CD8-positive, alpha-beta memory T cell (primary cell): ENCODE results near the gene DUSP18. TPM values are rescaled to one million over a fixed set of nuclear protein-coding genes. Genes with fewer than 3 reads are reported as not detected.
A peak's percentile ranks its signal among the peaks of the same experiment; 100 is the strongest.

Experiments
- CTCF ChIA-PET: fragments of 350-600 bp; sonication (Branson Sonifier 250); formaldehyde crosslinking; loops from one replicate; lab custom pipeline; 2021; ENCODE audit warnings: antibody characterized with exemption; lab: Charles Lee
- POLR2A ChIA-PET: fragments of 350-600 bp; sonication (Branson Sonifier 250); formaldehyde crosslinking; loops from one replicate; lab custom pipeline; 2021; ENCODE audit warnings: antibody characterized with exemption; lab: Charles Lee
- DNase-seq, 5 donors: peaks; one replicate each; pipeline versions ENCODE4 v3.0.0 to v3.0.0-alpha.2; 2020 to 2022; ENCODE audit warnings: mixed read lengths in 1 of 5
- H3K27ac ChIP-seq: one replicate; pipeline ENCODE4 v1.7.0; 2013; ENCODE audit warnings: low read depth, mild to moderate bottlenecking, low read length, moderate library complexity
- H3K27me3 ChIP-seq: 2 replicates; pipeline ENCODE4 v1.7.0; 2013; ENCODE audit warnings: low read length, mild to moderate bottlenecking; ENCODE audit not compliant: insufficient read depth, poor library complexity, severe bottlenecking
- H3K36me3 ChIP-seq: 2 replicates; pipeline ENCODE4 v1.7.0; 2013; ENCODE audit warnings: mild to moderate bottlenecking, low read length, moderate library complexity; ENCODE audit not compliant: insufficient read depth
- H3K4me1 ChIP-seq: 2 replicates; pipeline ENCODE4 v1.7.0; 2013; ENCODE audit warnings: mild to moderate bottlenecking, low read length, moderate library complexity; ENCODE audit not compliant: insufficient read depth
- H3K4me3 ChIP-seq: 2 replicates; pipeline ENCODE4 v1.7.0; 2013; ENCODE audit warnings: mild to moderate bottlenecking, low read length
- H3K9me3 ChIP-seq: 2 replicates; pipeline ENCODE4 v1.7.0; 2013; ENCODE audit warnings: mild to moderate bottlenecking, low read length
- H3K27ac Mint-ChIP-seq, 8 donors: one replicate each; pipeline ENCODE4 v1.8.0; 2020 to 2021; ENCODE audit warnings: mixed read lengths in 8 of 8, mild to moderate bottlenecking in 6 of 8, inconsistent platforms in 3 of 8, moderate library complexity in 3 of 8
- H3K27me3 Mint-ChIP-seq, 2 donors: one replicate each; pipeline ENCODE4 v1.8.0; 2020 to 2021; ENCODE audit warnings: mixed read lengths in 2 of 2, mild to moderate bottlenecking in 1 of 2, moderate library complexity in 1 of 2
- H3K36me3 Mint-ChIP-seq, 3 donors: one replicate each; pipeline ENCODE4 v1.8.0; 2020 to 2021; ENCODE audit warnings: mixed read lengths in 3 of 3, inconsistent platforms in 1 of 3, mild to moderate bottlenecking in 1 of 3
- H3K4me1 Mint-ChIP-seq, 3 donors: one replicate each; pipeline ENCODE4 v1.8.0; 2020 to 2021; ENCODE audit warnings: mixed read lengths in 3 of 3, inconsistent platforms in 1 of 3, mild to moderate bottlenecking in 1 of 3
- H3K4me3 Mint-ChIP-seq, 7 donors: one replicate each; pipeline ENCODE4 v1.8.0; 2020 to 2021; ENCODE audit warnings: mixed read lengths in 7 of 7, mild to moderate bottlenecking in 6 of 7, moderate library complexity in 4 of 7, inconsistent platforms in 2 of 7
- H3K9me3 Mint-ChIP-seq, 5 donors: one replicate each; pipeline ENCODE4 v1.8.0; 2020 to 2022; ENCODE audit warnings: mixed read lengths in 5 of 5, mild to moderate bottlenecking in 3 of 5, moderate library complexity in 2 of 5, inconsistent platforms in 1 of 5
- polyA plus RNA-seq: library from polyadenylated mRNA; unstranded; fragments of 300-500 nt; fragmentation: Illumina TruSeq; gene quantifications from one replicate; pipeline ENCODE4 v1.2.3, GENCODE V29; 2021
- total RNA-seq, 2 experiments: library from RNA; stranded (reverse); gene quantifications; one replicate each; pipeline ENCODE4 v1.2.3, GENCODE V29; 2021

DUSP18 gene
- total and polyA plus RNA-seq, 3 experiments from 2014 or later = 11.4 to 12.5 (median 12.3) TPM

- ChIA-PET CTCF (interaction anchor here (3.0 kb wide), 1 partner anchor 27 kb away, joined by 10 read pairs; the partner anchor contains the start of gene SLC35E4), POLR2A (no interaction called here)
- Histone ChIP-seq H3K9me3 (no peaks in the 10 kb centered on the region), H3K4me1 (peaks cover 12% of the 10 kb centered on the region), H3K36me3 (no peaks in the 10 kb centered on the region), H3K4me3 (no peak overlapping the region), H3K27me3 (no peaks in the 10 kb centered on the region), H3K27ac (no peak overlapping the region)
- Mint-ChIP-seq H3K4me3 (no peak overlapping the region), H3K27me3 (no peaks in the 10 kb centered on the region), H3K9me3 (no peaks in the 10 kb centered on the region), H3K27ac (peak overlapping the region in 1 of 8 donors; percentile 65), H3K4me1 (peaks cover 20 to 48% (median 30%) of the 10 kb centered on the region in 3 donors), H3K36me3 (peaks cover 0 to 61% (median 22%) of the 10 kb centered on the region in 3 donors)
- no peak for DNase-seq
Measured at GRCh38 chr22:30662040-30662439, 5.6 kb downstream of the DUSP18 start.

- H3K27ac ChIP-seq = no peak overlapping the region
- Mint-ChIP-seq H3K27me3 (no peaks in the 10 kb centered on the region), H3K4me1 (peaks cover 3 to 23% (median 4%) of the 10 kb centered on the region in 3 donors), H3K4me3 (no peak overlapping the region), H3K36me3 (peaks cover 0 to 31% (median 10%) of the 10 kb centered on the region in 3 donors), H3K27ac (no peak overlapping the region), H3K9me3 (no peaks in the 10 kb centered on the region)
- POLR2A ChIA-PET = interaction anchor here (0.6 kb wide), 1 partner anchor 12 kb away, joined by 4 read pairs; no protein-coding TSS in a partner anchor
- H3K27me3 ChIP-seq = no peaks in the 10 kb centered on the region
- no peaks in the 10 kb centered on the region for H3K4me1 ChIP-seq
- no peaks in the 10 kb centered on the region for H3K36me3 ChIP-seq
- DNase-seq = no peak
- CTCF ChIA-PET = interaction anchor here (0.9 kb wide), 1 partner anchor 21 kb away, joined by 4 read pairs; no protein-coding TSS in a partner anchor
- no peaks in the 10 kb centered on the region for H3K9me3 ChIP-seq
- no peak overlapping the region for H3K4me3 ChIP-seq
Measured at GRCh38 chr22:30655532-30655931, 12.1 kb downstream of the DUSP18 start.

- H3K9me3 Mint-ChIP-seq = no peaks in the 10 kb centered on the region
- no peaks in the 10 kb centered on the region for H3K4me1 ChIP-seq
- DNase-seq = no peak
- no peaks in the 10 kb centered on the region for H3K9me3 ChIP-seq
- H3K27ac Mint-ChIP-seq = peak overlapping the region in 1 of 8 donors; percentile 55
- peaks cover 0 to 21% (median 4%) of the 10 kb centered on the region in 3 donors for H3K36me3 Mint-ChIP-seq
- no peaks in the 10 kb centered on the region for H3K36me3 ChIP-seq
- no peaks in the 10 kb centered on the region for H3K27me3 Mint-ChIP-seq
- H3K27me3 ChIP-seq = no peaks in the 10 kb centered on the region
- ChIA-PET CTCF (no interaction called here), POLR2A (no interaction called here)
- H3K27ac ChIP-seq = no peak overlapping the region
- H3K4me3 ChIP-seq = no peak overlapping the region
- H3K4me1 Mint-ChIP-seq = peaks cover 4 to 17% (median 5%) of the 10 kb centered on the region in 3 donors
- H3K4me3 Mint-ChIP-seq = no peak overlapping the region
Measured at GRCh38 chr22:30654361-30654760, 13.3 kb downstream of the DUSP18 start.

- Histone ChIP-seq H3K4me3 (no peak overlapping the region), H3K27me3 (no peaks in the 10 kb centered on the region), H3K36me3 (no peaks in the 10 kb centered on the region), H3K27ac (no peak overlapping the region), H3K4me1 (no peaks in the 10 kb centered on the region), H3K9me3 (no peaks in the 10 kb centered on the region)
- no peak for DNase-seq
- H3K4me3 Mint-ChIP-seq = no peak overlapping the region
- peaks cover 0 to 12% (median 4%) of the 10 kb centered on the region in 3 donors for H3K36me3 Mint-ChIP-seq
- H3K27ac Mint-ChIP-seq = peak overlapping the region in 2 of 8 donors; percentile 3 to 69
- H3K27me3 Mint-ChIP-seq = no peaks in the 10 kb centered on the region
- CTCF ChIA-PET = no interaction called here
- POLR2A ChIA-PET = no interaction called here
- H3K9me3 Mint-ChIP-seq = no peaks in the 10 kb centered on the region
- H3K4me1 Mint-ChIP-seq = peaks cover 4 to 22% (median 10%) of the 10 kb centered on the region in 3 donors
Measured at GRCh38 chr22:30652852-30653251, 14.8 kb downstream of the DUSP18 start.

GRCh38 chr22:30650508-30651116 is 17.1 kb downstream of the DUSP18 start:
- Histone ChIP-seq H3K4me1 (no peaks in the 10 kb centered on the region), H3K36me3 (no peaks in the 10 kb centered on the region), H3K9me3 (no peaks in the 10 kb centered on the region), H3K4me3 (no peak overlapping the region), H3K27ac (no peak overlapping the region), H3K27me3 (no peaks in the 10 kb centered on the region)
- DNase-seq = no peak
- H3K36me3 Mint-ChIP-seq = peaks cover 0 to 10% (median 4%) of the 10 kb centered on the region in 3 donors
- no peaks in the 10 kb centered on the region for H3K27me3 Mint-ChIP-seq
- H3K4me3 Mint-ChIP-seq = no peak overlapping the region
- peak overlapping the region in 3 of 8 donors; percentile 26 to 68 (median 50) for H3K27ac Mint-ChIP-seq
- CTCF ChIA-PET = interaction anchor here (4.7 kb wide), 1 partner anchor 16 kb away, joined by 35 read pairs; the partner anchor contains the start of gene SLC35E4
- POLR2A ChIA-PET = no interaction called here
- H3K4me1 Mint-ChIP-seq = peaks cover 4 to 22% (median 10%) of the 10 kb centered on the region in 3 donors
- H3K9me3 Mint-ChIP-seq = no peaks in the 10 kb centered on the region

- peak overlapping the region; percentile 21 to 92 (median 70) for H3K27ac Mint-ChIP-seq
- H3K4me1 Mint-ChIP-seq = peaks cover 4 to 22% (median 10%) of the 10 kb centered on the region in 3 donors
- no peaks in the 10 kb centered on the region for H3K9me3 ChIP-seq
- no peak overlapping the region for H3K4me3 Mint-ChIP-seq
- CTCF ChIA-PET = interaction anchor here (0.9 to 4.7 kb wide), 2 partner anchors 15 to 272 kb away, joined by 3 to 35 read pairs; partner anchors contain the start of gene SLC35E4
- no peak overlapping the region for H3K4me3 ChIP-seq
- peaks cover 0 to 4% (median 2%) of the 10 kb centered on the region in 3 donors for H3K36me3 Mint-ChIP-seq
- no peaks in the 10 kb centered on the region for H3K36me3 ChIP-seq
- H3K27me3 ChIP-seq = no peaks in the 10 kb centered on the region
- H3K4me1 ChIP-seq = no peaks in the 10 kb centered on the region
- peak in 4 of 5 donors; percentile 14 to 83 (median 34) for DNase-seq
- no peaks in the 10 kb centered on the region for H3K9me3 Mint-ChIP-seq
- H3K27me3 Mint-ChIP-seq = no peaks in the 10 kb centered on the region
- POLR2A ChIA-PET = no interaction called here
- peak overlapping the region; percentile 18 for H3K27ac ChIP-seq
Measured at GRCh38 chr22:30649430-30650007, 18.2 kb downstream of the DUSP18 start.

- Mint-ChIP-seq H3K4me3 (no peak overlapping the region), H3K27ac (peak overlapping the region in 6 of 8 donors; percentile 12 to 85 (median 64)), H3K27me3 (no peaks in the 10 kb centered on the region), H3K4me1 (peaks cover 4 to 22% (median 12%) of the 10 kb centered on the region in 3 donors), H3K36me3 (peaks cover 0 to 2% (median 0%) of the 10 kb centered on the region in 3 donors), H3K9me3 (no peaks in the 10 kb centered on the region)
- no peak overlapping the region for H3K4me3 ChIP-seq
- POLR2A ChIA-PET = no interaction called here
- CTCF ChIA-PET = interaction anchor here (0.9 to 4.7 kb wide), 2 partner anchors 14 to 273 kb away, joined by 3 to 35 read pairs; partner anchors contain the start of gene SLC35E4
- no peaks in the 10 kb centered on the region for H3K9me3 ChIP-seq
- no peaks in the 10 kb centered on the region for H3K27me3 ChIP-seq
- peak overlapping the region; percentile 18 for H3K27ac ChIP-seq
- H3K4me1 ChIP-seq = no peaks in the 10 kb centered on the region
- no peaks in the 10 kb centered on the region for H3K36me3 ChIP-seq
- no peak for DNase-seq
Measured at GRCh38 chr22:30648825-30649224, 18.9 kb downstream of the DUSP18 start.

- no peak overlapping the region for H3K4me3 ChIP-seq
- no peaks in the 10 kb centered on the region for H3K27me3 ChIP-seq
- H3K4me1 Mint-ChIP-seq = peaks cover 4 to 19% (median 17%) of the 10 kb centered on the region in 3 donors
- H3K27ac Mint-ChIP-seq = no peak overlapping the region
- no peaks in the 10 kb centered on the region for H3K36me3 ChIP-seq
- no peaks in the 10 kb centered on the region for H3K9me3 ChIP-seq
- CTCF ChIA-PET = interaction anchor here (4.7 kb wide), 1 partner anchor 13 kb away, joined by 35 read pairs; the partner anchor contains the start of gene SLC35E4
- DNase-seq = no peak
- H3K27ac ChIP-seq = no peak overlapping the region
- H3K9me3 Mint-ChIP-seq = no peaks in the 10 kb centered on the region
- no peaks in the 10 kb centered on the region for H3K36me3 Mint-ChIP-seq
- no peak overlapping the region for H3K4me3 Mint-ChIP-seq
- no peaks in the 10 kb centered on the region for H3K27me3 Mint-ChIP-seq
- H3K4me1 ChIP-seq = no peaks in the 10 kb centered on the region
- POLR2A ChIA-PET = no interaction called here
Measured at GRCh38 chr22:30647536-30647935, 20.1 kb downstream of the DUSP18 start.
